ENCODE results near the gene KLK3.

GRCh38 chr19:50820086-50820485, 34.6 kb upstream of the KLK3 start:
- TF ChIP-seq CTCF (IDR thresholded peaks at IDR 0.05) (no peak), POLR2AphosphoS5 (IDR thresholded peaks at IDR 0.05) (no peak)
